WI38 (cell line): ENCODE results near the gene ZNF428.
"Not testable (repeated sequence)": the region's sequence is repeated elsewhere in the genome, so short reads cannot be mapped to it uniquely, and the experiment has no call there.

Source experiments
- H3K4me3 ChIP-seq: 2 replicates; pipeline ENCODE4 v1.5.1; 2011; ENCODE audit warnings: low read depth, mild to moderate bottlenecking, control low read depth, low read length
- CTCF ChIP-seq: IDR thresholded peaks from 2 replicates; pipeline ENCODE4 v1.5.1; 2012; ENCODE audit warnings: low read depth, mild to moderate bottlenecking, control low read depth, low read length

ZNF428 gene

GRCh38 chr19:43612374-43612773 lies 7.1 kb downstream of the ZNF428 start:
- H3K4me3 ChIP-seq: no peak overlapping the region
- no peak for TF ChIP-seq CTCF

- H3K4me3 ChIP-seq: no peak within 1 kb of the TSS
- no peak for TF ChIP-seq CTCF
Measured at GRCh38 chr19:43611788-43612187, 7.6 kb downstream of the ZNF428 start, which contains the start of gene SRRM5. Gene SRRM5 (plus strand): TSS chr19:43612088. CDS start chr19:43612122, 34 bp downstream.

GRCh38 chr19:43610493-43610892 lies 8.9 kb downstream of the ZNF428 start:
- no peak for TF ChIP-seq CTCF
- no peak overlapping the region for H3K4me3 ChIP-seq

GRCh38 chr19:43609872-43610271 lies 9.6 kb downstream of the ZNF428 start:
- TF ChIP-seq CTCF: no peak
- no peak overlapping the region for H3K4me3 ChIP-seq

- no peak for TF ChIP-seq CTCF
- H3K4me3 ChIP-seq: no peak overlapping the region
Measured at GRCh38 chr19:43607238-43608205, 11.9 kb downstream of the ZNF428 start.

GRCh38 chr19:43606569-43607229 lies 12.7 kb downstream of the ZNF428 start:
- no peak overlapping the region for H3K4me3 ChIP-seq
- no peak for TF ChIP-seq CTCF

- H3K4me3 ChIP-seq: no peak overlapping the region
- no peak for TF ChIP-seq CTCF
Measured at GRCh38 chr19:43605875-43606568, 13.4 kb downstream of the ZNF428 start.

GRCh38 chr19:43600326-43600725 lies 19.1 kb downstream of the ZNF428 start:
- H3K4me3 ChIP-seq: not testable (repeated sequence)
